Caco-2 (cell line): Measurements from ENCODE around the gene MAN1A1. TPM values are rescaled to one million over a fixed set of nuclear protein-coding genes. Genes with fewer than 3 reads are reported as not detected.

Experiments used
- BruUV-seq: library from RNA; stranded (reverse); fragments of 400-500 nt; replicated peaks from 2 replicates; lab custom pipeline; 2021; lab: Mats Ljungman, UMichigan
- CTCF ChIA-PET: fragments of 300-600 bp; sonication (Branson Sonifier 250); formaldehyde crosslinking; loops from one replicate; lab custom pipeline; 2022; ENCODE audit warnings: antibody characterized with exemption; lab: Charles Lee
- POLR2A ChIA-PET: fragments of 300-600 bp; sonication (Branson Sonifier 250); formaldehyde crosslinking; loops from one replicate; lab custom pipeline; 2022; ENCODE audit warnings: antibody characterized with exemption; lab: Charles Lee
- DNase-seq, 2 experiments: peaks; one replicate each; pipeline versions ENCODE4 v3.0.0 to v3.0.0-alpha.2; 2020 to 2022
- H3K27me3 ChIP-seq: replicated peaks from 2 replicates; pipeline ENCODE4 v1.6.0; 2011; ENCODE audit warnings: low read length; ENCODE audit not compliant: control insufficient read depth, insufficient read depth
- H3K36me3 ChIP-seq: 2 replicates; pipeline ENCODE4 v1.5.1; 2011; ENCODE audit warnings: low read length; ENCODE audit not compliant: control insufficient read depth, insufficient read depth
- H3K4me1 ChIP-seq: fragments of 250-450 bp; sonication (Bioruptor Pico); 2 replicates; pipeline ENCODE4 v1.5.1; 2020; ENCODE audit warnings: mild to moderate bottlenecking
- H3K4me3 ChIP-seq: 2 replicates; pipeline ENCODE4 v1.5.1; 2011; ENCODE audit warnings: low read depth, mild to moderate bottlenecking, control low read depth, low read length
- H3K9me3 ChIP-seq: fragments of 250-450 bp; sonication (Bioruptor Pico); 2 replicates; pipeline ENCODE4 v1.5.1; 2020; ENCODE audit warnings: mild to moderate bottlenecking, moderate library complexity
- H3K27ac Mint-ChIP-seq: one replicate; pipeline ENCODE4 v1.8.0; 2022; ENCODE audit warnings: mixed read lengths; ENCODE audit not compliant: unreplicated experiment
- H3K27me3 Mint-ChIP-seq: one replicate; pipeline ENCODE4 v1.8.0; 2022; ENCODE audit warnings: mixed read lengths; ENCODE audit not compliant: insufficient read depth, unreplicated experiment
- H3K36me3 Mint-ChIP-seq: one replicate; pipeline ENCODE4 v1.8.0; 2022; ENCODE audit warnings: mild to moderate bottlenecking, mixed read lengths; ENCODE audit not compliant: insufficient read depth, unreplicated experiment
- H3K4me1 Mint-ChIP-seq: one replicate; pipeline ENCODE4 v1.8.0; 2022; ENCODE audit warnings: low read depth, mixed read lengths; ENCODE audit not compliant: unreplicated experiment
- H3K4me3 Mint-ChIP-seq: one replicate; pipeline ENCODE4 v1.8.0; 2022; ENCODE audit warnings: mild to moderate bottlenecking, moderate library complexity, mixed read lengths; ENCODE audit not compliant: unreplicated experiment
- H3K9me3 Mint-ChIP-seq: one replicate; pipeline ENCODE4 v1.8.0; 2022; ENCODE audit warnings: mixed read lengths; ENCODE audit not compliant: unreplicated experiment
- intact Hi-C: fragments of 100-400 bp; cut with micrococcal nuclease; formaldehyde crosslinking; loops from one replicate; pipeline ENCODE4 v1.10.0; 2022; ENCODE audit not compliant: unreplicated experiment
- total RNA-seq: library from RNA; stranded (reverse); gene quantifications from 2 replicates; pipeline ENCODE4 v1.2.3, GENCODE V29; 2022
- TF ChIP-seq, protein P1 (sequence below), 2 experiments: fragments of 200-600 bp in 1 of 2; IDR thresholded peaks; 1 replicate in 1 of 2; 2 replicates in 1 of 2; pipeline versions ENCODE4 v1.5.1 to v1.8.0; 2011 to 2022; ENCODE audit warnings: antibody characterized with exemption in 1 of 2, control low read depth in 1 of 2, inconsistent platforms in 1 of 2, low read depth in 1 of 2, low read length in 1 of 2, mild to moderate bottlenecking in 1 of 2, moderate library complexity in 1 of 2; ENCODE audit not compliant: insufficient read depth in 1 of 2, severe bottlenecking in 1 of 2, unreplicated experiment in 1 of 2

Gene MAN1A1
- total RNA-seq, 1 experiment from 2014 or later: 28.7 TPM

DNA sequence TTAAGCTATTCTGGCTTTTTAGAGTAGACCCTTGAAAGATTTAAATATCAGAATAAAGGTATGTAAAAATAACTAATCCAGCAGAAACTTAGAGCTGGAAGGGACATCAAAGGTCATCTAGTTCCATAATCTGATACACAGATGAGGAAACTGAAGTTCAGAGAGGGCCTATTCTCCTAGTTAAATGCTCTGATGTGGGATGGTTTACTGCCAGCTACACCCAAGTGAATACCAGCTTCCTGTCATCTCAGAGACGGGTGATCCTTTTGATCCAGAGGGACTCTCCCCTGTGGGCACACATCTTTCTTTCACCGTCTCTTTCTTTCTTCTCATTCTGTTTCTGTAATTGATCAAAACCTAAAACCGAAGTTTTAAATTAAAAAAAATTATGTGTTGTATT is 94.1 kb downstream of the MAN1A1 start:
- no peaks in the 10 kb centered on the region for H3K9me3 Mint-ChIP-seq
- Histone ChIP-seq H3K4me1 (peaks cover 9% of the 10 kb centered on the region; the same call in 1 of the 2 replicates), H3K36me3 (no peaks in the 10 kb centered on the region), H3K27me3 (no peaks in the 10 kb centered on the region), H3K9me3 (no peaks in the 10 kb centered on the region), H3K4me3 (no peak overlapping the region)
- H3K36me3 Mint-ChIP-seq: peaks cover 4% of the 10 kb centered on the region
- peaks cover 15% of the 10 kb centered on the region for H3K4me1 Mint-ChIP-seq
- TF ChIP-seq, protein P1, sequence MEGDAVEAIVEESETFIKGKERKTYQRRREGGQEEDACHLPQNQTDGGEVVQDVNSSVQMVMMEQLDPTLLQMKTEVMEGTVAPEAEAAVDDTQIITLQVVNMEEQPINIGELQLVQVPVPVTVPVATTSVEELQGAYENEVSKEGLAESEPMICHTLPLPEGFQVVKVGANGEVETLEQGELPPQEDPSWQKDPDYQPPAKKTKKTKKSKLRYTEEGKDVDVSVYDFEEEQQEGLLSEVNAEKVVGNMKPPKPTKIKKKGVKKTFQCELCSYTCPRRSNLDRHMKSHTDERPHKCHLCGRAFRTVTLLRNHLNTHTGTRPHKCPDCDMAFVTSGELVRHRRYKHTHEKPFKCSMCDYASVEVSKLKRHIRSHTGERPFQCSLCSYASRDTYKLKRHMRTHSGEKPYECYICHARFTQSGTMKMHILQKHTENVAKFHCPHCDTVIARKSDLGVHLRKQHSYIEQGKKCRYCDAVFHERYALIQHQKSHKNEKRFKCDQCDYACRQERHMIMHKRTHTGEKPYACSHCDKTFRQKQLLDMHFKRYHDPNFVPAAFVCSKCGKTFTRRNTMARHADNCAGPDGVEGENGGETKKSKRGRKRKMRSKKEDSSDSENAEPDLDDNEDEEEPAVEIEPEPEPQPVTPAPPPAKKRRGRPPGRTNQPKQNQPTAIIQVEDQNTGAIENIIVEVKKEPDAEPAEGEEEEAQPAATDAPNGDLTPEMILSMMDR (IDR thresholded peaks at IDR 0.05; ENCODE audit: insufficient read depth in 1 of 2, low read depth in 1 of 2, low read length in 1 of 2, severe bottlenecking in 1 of 2, unreplicated experiment in 1 of 2): no peak
- H3K4me3 Mint-ChIP-seq: no peak overlapping the region
- CTCF ChIA-PET: no interaction called here
- DNase-seq: no peak
- BruUV-seq: no TSS peak
- intact Hi-C loops: no loop called here
- H3K27ac Mint-ChIP-seq: no peak overlapping the region
- H3K27me3 Mint-ChIP-seq: no peaks in the 10 kb centered on the region
- POLR2A ChIA-PET: no interaction called here

DNA sequence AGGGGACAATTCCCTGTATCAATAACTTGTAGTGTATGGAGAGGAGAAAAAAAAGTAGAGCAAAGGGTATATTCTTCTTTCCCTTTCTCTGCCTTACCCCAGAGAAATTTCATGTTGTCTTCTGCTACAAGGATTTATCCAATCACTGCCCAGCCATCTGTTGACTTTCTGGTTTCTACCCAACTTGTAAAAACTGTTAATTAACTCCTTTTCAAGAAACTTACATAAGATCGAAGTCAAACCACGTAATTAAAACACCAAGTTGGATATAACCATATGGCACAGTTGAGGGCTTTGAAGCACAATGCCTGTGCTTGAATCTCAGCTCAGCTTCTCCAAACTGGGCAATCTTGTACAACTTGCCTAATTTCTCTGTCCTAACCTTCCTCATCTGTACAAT is 99.5 kb downstream of the MAN1A1 start:
- peaks cover under 1% of the 10 kb centered on the region for H3K4me1 Mint-ChIP-seq

DNA sequence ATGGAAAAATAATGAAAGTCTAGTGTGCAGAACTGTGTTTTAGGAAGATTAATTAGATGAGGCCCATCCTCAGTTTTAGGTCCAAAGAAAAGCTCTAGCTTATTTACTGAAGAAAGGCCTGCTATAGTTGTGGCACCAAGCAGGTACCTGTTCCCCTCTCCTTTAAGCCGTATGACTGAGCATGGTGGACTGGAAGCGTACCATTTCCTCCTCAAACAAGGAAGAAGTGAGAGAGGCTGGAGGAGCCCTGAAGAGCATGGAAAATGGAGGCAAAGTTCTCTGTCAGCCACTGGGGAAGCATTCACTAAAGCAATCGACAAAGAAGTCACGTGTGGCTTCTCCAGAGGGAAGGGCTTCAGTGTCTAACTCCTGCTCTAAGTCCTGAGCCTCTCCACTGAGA is 100.2 kb downstream of the MAN1A1 start:
- H3K27me3 ChIP-seq: no peaks in the 10 kb centered on the region
- no TSS peak for BruUV-seq
- Mint-ChIP-seq H3K27me3 (no peaks in the 10 kb centered on the region), H3K9me3 (no peaks in the 10 kb centered on the region), H3K27ac (no peak overlapping the region), H3K36me3 (peaks cover 9% of the 10 kb centered on the region), H3K4me3 (no peak overlapping the region), H3K4me1 (peaks cover 7% of the 10 kb centered on the region)
- DNase-seq: no peak
- H3K4me3 ChIP-seq: no peak overlapping the region
- ChIA-PET CTCF (no interaction called here), POLR2A (no interaction called here)
- no peaks in the 10 kb centered on the region for H3K9me3 ChIP-seq
- TF ChIP-seq, protein P1 (IDR thresholded peaks at IDR 0.05; ENCODE audit: insufficient read depth in 1 of 2, low read depth in 1 of 2, low read length in 1 of 2, severe bottlenecking in 1 of 2, unreplicated experiment in 1 of 2): no peak
- H3K4me1 ChIP-seq: no peaks in the 10 kb centered on the region
- intact Hi-C loops: no loop called here
- peaks cover 4% of the 10 kb centered on the region for H3K36me3 ChIP-seq

More for the DNA sequence above, 99.5 kb downstream of the MAN1A1 start:
- Mint-ChIP-seq H3K27me3 (no peaks in the 10 kb centered on the region), H3K36me3 (peaks cover 9% of the 10 kb centered on the region), H3K27ac (no peak overlapping the region), H3K9me3 (no peaks in the 10 kb centered on the region), H3K4me3 (no peak overlapping the region)
- no peaks in the 10 kb centered on the region for H3K27me3 ChIP-seq
- CTCF ChIA-PET: no interaction called here
- intact Hi-C loops: no loop called here
- no peak for DNase-seq
- no peaks in the 10 kb centered on the region for H3K9me3 ChIP-seq
- no peak overlapping the region for H3K4me3 ChIP-seq
- no peaks in the 10 kb centered on the region for H3K4me1 ChIP-seq
- POLR2A ChIA-PET: no interaction called here
- H3K36me3 ChIP-seq: peaks cover 4% of the 10 kb centered on the region
- TF ChIP-seq, protein P1 (IDR thresholded peaks at IDR 0.05; ENCODE audit: insufficient read depth in 1 of 2, low read depth in 1 of 2, low read length in 1 of 2, severe bottlenecking in 1 of 2, unreplicated experiment in 1 of 2): no peak
- BruUV-seq: no TSS peak
